Peyer's patch (tissue), 4 donors: ENCODE results near the gene NBL1. TPM values are rescaled to one million over a fixed set of nuclear protein-coding genes. Genes with fewer than 3 reads are reported as not detected.

ENCODE experiments used
- DNase-seq, 3 donors: peaks; one replicate each; pipeline ENCODE4 v3.0.0-alpha.2; 2017 to 2019
- H3K27ac ChIP-seq, 4 donors: fragments of 200-600 bp; sonication (generic); one replicate each; pipeline ENCODE4 v1.5.1; 2016 to 2019
- H3K27me3 ChIP-seq, 2 donors: fragments of 200-600 bp; sonication (generic); one replicate each; pipeline ENCODE4 v1.5.1; 2019
- H3K36me3 ChIP-seq, 3 donors: fragments of 200-600 bp; sonication (generic); one replicate each; pipeline ENCODE4 v1.5.1; 2016 to 2019
- H3K4me1 ChIP-seq, 4 donors: fragments of 200-600 bp; sonication (generic); one replicate each; pipeline ENCODE4 v1.5.1; 2016 to 2019
- H3K4me3 ChIP-seq, 4 donors: fragments of 200-600 bp; sonication (generic); 1 replicate in 3 of 4; 2 replicates in 1 of 4; pipeline ENCODE4 v1.5.1; 2016 to 2019; ENCODE audit warnings: mild to moderate bottlenecking in 1 of 4
- H3K9me3 ChIP-seq, 4 donors: fragments of 200-600 bp; sonication (generic); one replicate each; pipeline ENCODE4 v1.5.1; 2016 to 2019; ENCODE audit warnings: mild to moderate bottlenecking in 1 of 4
- CTCF ChIP-seq, 6 experiments: fragments of 450-650 bp in 4 of 6; fragments of 200-600 bp in 2 of 6; sonication (generic) in 1 of 6; IDR thresholded peaks; one replicate each; pipeline ENCODE4 v1.5.1; 2017 to 2019; ENCODE audit warnings: antibody characterized with exemption in 6 of 6, mild to moderate bottlenecking in 3 of 6, moderate library complexity in 1 of 6
- POLR2A ChIP-seq, 2 donors: fragments of 450-650 bp; IDR thresholded peaks; one replicate each; pipeline ENCODE4 v1.5.1; 2017; ENCODE audit warnings: antibody characterized with exemption in 2 of 2, mild to moderate bottlenecking in 2 of 2, moderate library complexity in 2 of 2
- total RNA-seq, 4 donors: library from RNA; depleted of rRNA; stranded (reverse); fragments of >200 nt; gene quantifications; one replicate each; pipeline ENCODE4 v1.1.0, GENCODE V29; 2016

Gene NBL1
- total RNA-seq, 4 donors from 2014 or later, result 187 to 348 (median 289) TPM

GRCh38 chr1:19599810-19600209, 44.3 kb upstream of the NBL1 start:
- no peaks in the 10 kb centered on the region for H3K9me3 ChIP-seq
- DNase-seq, result no peak
- peaks cover 0 to 8% (median 0%) of the 10 kb centered on the region in 3 donors for H3K36me3 ChIP-seq
- H3K27me3 ChIP-seq, result no peaks in the 10 kb centered on the region
- TF ChIP-seq CTCF (IDR thresholded peaks at IDR 0.05), result no peak
- TF ChIP-seq POLR2A (IDR thresholded peaks at IDR 0.05), result no peak
- peaks cover 0 to 42% (median 5%) of the 10 kb centered on the region in 4 donors for H3K4me1 ChIP-seq
- no peak overlapping the region for H3K4me3 ChIP-seq
- peak overlapping the region; percentile 15 to 60 (median 31) for H3K27ac ChIP-seq

GRCh38 chr1:19602486-19602885, 41.6 kb upstream of the NBL1 start:
- TF ChIP-seq CTCF (IDR thresholded peaks at IDR 0.05) (no peak), POLR2A (IDR thresholded peaks at IDR 0.05) (no peak)
- Histone ChIP-seq H3K4me3 (no peak overlapping the region), H3K36me3 (peaks cover 0 to 8% (median 0%) of the 10 kb centered on the region in 3 donors), H3K9me3 (no peaks in the 10 kb centered on the region), H3K4me1 (peaks cover 0 to 59% (median 2%) of the 10 kb centered on the region in 4 donors), H3K27ac (peak overlapping the region in 3 of 4 donors; percentile 13 to 31 (median 18)), H3K27me3 (no peaks in the 10 kb centered on the region)
- DNase-seq, result no peak

GRCh38 chr1:19605967-19606366, 38.1 kb upstream of the NBL1 start:
- no peak for TF ChIP-seq POLR2A (IDR thresholded peaks at IDR 0.05)
- no peak for TF ChIP-seq CTCF (IDR thresholded peaks at IDR 0.05)
- Histone ChIP-seq H3K27ac (peak overlapping the region in 2 of 4 donors; percentile 21 to 55), H3K4me1 (peaks cover 0 to 42% (median 4%) of the 10 kb centered on the region in 4 donors), H3K27me3 (no peaks in the 10 kb centered on the region), H3K4me3 (no peak overlapping the region), H3K9me3 (no peaks in the 10 kb centered on the region), H3K36me3 (peaks cover 0 to 4% (median 0%) of the 10 kb centered on the region in 3 donors)
- no peak for DNase-seq

GRCh38 chr1:19606817-19607642, 37.1 kb upstream of the NBL1 start:
- H3K27me3 ChIP-seq, result no peaks in the 10 kb centered on the region
- peak overlapping the region in 3 of 4 donors; percentile 21 to 55 (median 36) for H3K27ac ChIP-seq
- TF ChIP-seq CTCF (IDR thresholded peaks at IDR 0.05) (no peak), POLR2A (IDR thresholded peaks at IDR 0.05) (no peak)
- H3K4me1 ChIP-seq, result peaks cover 0 to 49% (median 4%) of the 10 kb centered on the region in 4 donors
- H3K36me3 ChIP-seq, result no peaks in the 10 kb centered on the region
- peak in 1 of 3 donors; percentile 19 for DNase-seq
- H3K4me3 ChIP-seq, result no peak overlapping the region
- no peaks in the 10 kb centered on the region for H3K9me3 ChIP-seq

- Histone ChIP-seq H3K9me3 (no peaks in the 10 kb centered on the region), H3K27ac (peak overlapping the region in 3 of 4 donors; percentile 3 to 55 (median 37)), H3K27me3 (no peaks in the 10 kb centered on the region), H3K4me1 (peaks cover 0 to 52% (median 7%) of the 10 kb centered on the region in 4 donors), H3K36me3 (no peaks in the 10 kb centered on the region), H3K4me3 (no peak overlapping the region)
- TF ChIP-seq POLR2A (IDR thresholded peaks at IDR 0.05), result no peak
- no peak for TF ChIP-seq CTCF (IDR thresholded peaks at IDR 0.05)
- no peak for DNase-seq
These were observed 35.9 kb upstream of the NBL1 start for GRCh38 chr1:19608232-19608631.
